Activated T-helper 2 cell treated with anti-CD3 and anti-CD28 coated beads, Interferon-gamma antibody, Interleukin-2, Interleukin-4, amounts not matched to agents 10 μg/mL and 5 μg/mL and 100 μg/mL, durations not matched to agents 14 hours and 24 hours and 36 hours (primary cell): ENCODE results near the gene APOA1. TPM values are rescaled to one million over a fixed set of nuclear protein-coding genes. Genes with fewer than 3 reads are reported as not detected.
"Not testable (repeated sequence)": the region's sequence is repeated elsewhere in the genome, so short reads cannot be mapped to it uniquely, and the experiment has no call there.

Source experiments
- DNase-seq: peaks from one replicate; pipeline ENCODE4 v3.0.0; 2021; ENCODE audit warnings: low spot score
- H3K27ac Mint-ChIP-seq: one replicate; pipeline ENCODE4 v1.8.0; 2021; ENCODE audit warnings: mixed read lengths
- H3K27me3 Mint-ChIP-seq: one replicate; pipeline ENCODE4 v1.8.0; 2021; ENCODE audit warnings: low read depth, mixed read lengths
- H3K36me3 Mint-ChIP-seq: one replicate; pipeline ENCODE4 v1.8.0; 2021; ENCODE audit warnings: low read depth, mixed read lengths
- H3K4me1 Mint-ChIP-seq: one replicate; pipeline ENCODE4 v1.8.0; 2021; ENCODE audit warnings: low read depth, mixed read lengths
- H3K4me3 Mint-ChIP-seq: one replicate; pipeline ENCODE4 v1.8.0; 2021; ENCODE audit warnings: low read depth, mild to moderate bottlenecking, moderate library complexity, mixed read lengths
- H3K9me3 Mint-ChIP-seq: one replicate; pipeline ENCODE4 v1.8.0; 2021; ENCODE audit warnings: mixed read lengths
- intact Hi-C: fragments of 100-400 bp; cut with micrococcal nuclease; formaldehyde crosslinking; loops from one replicate; pipeline ENCODE4 v1.15.1; 2023
- total RNA-seq: library from RNA; stranded (reverse); gene quantifications from 2 replicates; pipeline ENCODE4 v1.2.3, GENCODE V29; 2022

APOA1 gene
- total RNA-seq, 1 donor from 2014 or later = not detected

- Mint-ChIP-seq H3K27ac (no peak overlapping the region), H3K36me3 (no peaks in the 10 kb centered on the region), H3K4me1 (no peaks in the 10 kb centered on the region), H3K27me3 (peaks cover 10% of the 10 kb centered on the region), H3K4me3 (no peak overlapping the region), H3K9me3 (no peaks in the 10 kb centered on the region)
- intact Hi-C loops = no loop called here
- no peak for DNase-seq
Measured at GRCh38 chr11:116813781-116814471, 23.5 kb downstream of the APOA1 start.

DNA sequence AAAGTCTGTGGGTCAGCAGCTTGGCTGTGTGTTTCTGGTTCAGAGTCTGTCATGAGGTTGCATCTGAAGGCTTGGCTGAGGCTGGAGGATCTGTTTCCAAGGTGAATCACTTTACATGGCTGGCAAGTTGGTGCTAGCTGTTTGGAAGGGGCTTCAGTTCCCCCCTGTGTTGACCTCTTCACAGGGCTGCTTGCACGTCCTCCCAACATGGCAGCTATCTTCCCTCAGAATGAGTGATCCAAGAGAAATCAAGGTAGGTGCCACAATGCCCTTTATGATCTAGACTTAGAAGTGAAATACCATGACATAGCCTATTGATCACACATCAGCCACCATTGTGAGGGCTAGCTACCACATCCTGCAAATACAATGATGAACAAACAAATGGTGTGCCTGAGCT, 24.3 kb downstream of the APOA1 start:
- Mint-ChIP-seq H3K4me3 (no peak overlapping the region), H3K27me3 (peaks cover 10% of the 10 kb centered on the region), H3K9me3 (no peaks in the 10 kb centered on the region), H3K4me1 (no peaks in the 10 kb centered on the region), H3K27ac (no peak overlapping the region), H3K36me3 (no peaks in the 10 kb centered on the region)
- no peak for DNase-seq
- intact Hi-C loops = no loop called here

GRCh38 chr11:116812109-116812508, 25.3 kb downstream of the APOA1 start:
- Mint-ChIP-seq H3K9me3 (no peaks in the 10 kb centered on the region), H3K4me1 (no peaks in the 10 kb centered on the region), H3K4me3 (no peak overlapping the region), H3K36me3 (no peaks in the 10 kb centered on the region), H3K27me3 (peaks cover 16% of the 10 kb centered on the region), H3K27ac (no peak overlapping the region)
- no peak for DNase-seq
- intact Hi-C loops = no loop called here

DNA sequence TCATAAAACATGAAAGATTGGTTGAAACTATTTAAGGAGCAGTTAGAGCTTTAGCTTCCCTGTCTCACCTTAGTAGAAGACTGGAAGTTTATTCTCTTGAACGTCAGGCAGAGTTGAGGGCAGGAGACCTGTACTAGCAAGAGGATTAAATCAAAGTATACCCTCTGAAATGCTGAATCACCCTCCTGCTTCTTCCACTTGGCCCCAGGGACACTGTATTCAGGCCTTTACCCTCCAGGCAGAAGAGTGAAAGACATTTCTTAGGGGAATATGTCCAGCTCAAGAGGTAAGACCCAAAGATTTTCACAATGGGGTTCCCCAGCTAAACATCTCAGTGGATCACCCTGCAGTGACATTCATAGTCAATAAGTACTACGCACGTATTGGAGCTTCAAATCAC, 26.2 kb downstream of the APOA1 start:
- Mint-ChIP-seq H3K9me3 (no peaks in the 10 kb centered on the region), H3K27me3 (peaks cover 18% of the 10 kb centered on the region), H3K27ac (no peak overlapping the region), H3K4me1 (no peaks in the 10 kb centered on the region), H3K4me3 (no peak overlapping the region), H3K36me3 (no peaks in the 10 kb centered on the region)
- no peak for DNase-seq
- intact Hi-C loops = no loop called here

DNA sequence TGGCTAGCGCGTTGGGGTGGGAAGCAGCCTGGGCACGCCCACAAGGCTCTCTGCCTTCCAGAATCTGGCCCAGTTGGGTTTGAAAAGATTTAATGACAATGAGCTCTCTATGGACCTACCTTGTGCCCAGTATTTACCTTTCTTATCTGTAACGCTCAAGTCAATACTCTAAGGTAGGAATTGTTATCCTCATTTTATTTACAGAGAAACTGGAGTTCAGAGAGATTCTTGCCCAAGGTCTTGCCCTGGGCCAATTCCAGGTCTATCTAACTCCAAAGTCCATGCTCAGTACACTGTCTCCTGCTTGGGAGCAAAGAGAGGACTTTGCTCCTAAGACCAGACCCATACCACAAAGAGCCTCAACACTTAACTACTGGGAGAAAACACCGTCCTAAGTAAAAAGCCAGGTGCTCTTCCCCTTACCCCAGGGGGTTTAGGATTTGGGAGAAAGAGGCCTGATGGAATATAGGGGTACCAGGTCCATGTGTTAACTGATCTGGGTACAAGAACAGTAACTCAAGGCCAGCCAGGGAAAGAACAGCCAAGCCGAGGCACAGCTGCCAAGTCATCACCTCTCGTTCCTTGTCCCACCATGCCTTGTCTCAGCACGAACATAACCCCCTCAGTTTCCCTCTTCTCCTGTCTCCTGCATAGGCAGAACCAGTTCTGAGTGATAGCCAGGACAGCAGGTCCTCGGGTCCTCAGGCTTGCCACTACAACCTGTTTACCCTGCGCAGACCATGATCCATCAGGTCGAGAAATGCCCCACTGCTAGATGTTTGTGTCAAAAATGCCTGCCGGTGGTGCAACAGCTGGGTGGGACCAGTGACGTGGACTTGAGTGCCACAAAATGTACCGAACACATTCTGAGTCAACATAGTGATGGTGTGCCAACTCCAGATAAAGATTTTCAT, 28.9 kb downstream of the APOA1 start:
- Mint-ChIP-seq H3K9me3 (no peaks in the 10 kb centered on the region), H3K4me1 (peaks cover 2% of the 10 kb centered on the region), H3K4me3 (no peak overlapping the region), H3K27ac (no peak overlapping the region), H3K36me3 (no peaks in the 10 kb centered on the region), H3K27me3 (peaks cover 19% of the 10 kb centered on the region)
- DNase-seq = no peak
- intact Hi-C loops = no loop called here

DNA sequence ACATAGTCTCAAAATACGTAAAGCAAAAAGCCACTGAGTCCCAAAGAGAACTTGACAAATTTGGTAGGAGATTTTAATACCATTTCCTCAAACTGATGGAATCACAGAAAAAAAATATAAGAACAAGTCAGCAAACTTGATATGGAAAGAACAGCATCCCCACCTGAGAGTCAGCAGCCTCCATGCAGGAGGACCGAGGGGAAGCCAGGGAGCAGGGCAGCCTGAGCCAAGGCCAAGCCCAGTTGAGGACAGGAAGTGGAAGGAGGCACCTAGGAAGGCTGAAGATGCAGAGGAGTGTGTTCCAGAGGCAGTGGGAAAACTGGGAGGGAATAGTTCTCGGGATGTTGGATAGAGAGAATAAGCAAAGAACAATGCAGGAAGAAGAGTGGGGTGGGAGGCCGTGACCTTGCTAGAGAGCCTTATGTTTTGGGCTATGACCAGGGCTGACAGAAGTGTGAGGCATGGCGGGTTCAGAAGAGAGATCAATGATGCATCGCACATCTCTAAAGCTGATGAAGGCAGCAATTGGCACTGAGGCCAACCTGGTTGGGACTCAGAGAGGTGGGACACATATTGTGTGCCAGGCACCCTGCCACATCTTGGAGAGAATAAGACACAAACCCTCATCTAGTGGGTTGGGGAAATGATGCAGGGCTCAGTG, 29.7 kb downstream of the APOA1 start:
- H3K36me3 Mint-ChIP-seq = no peaks in the 10 kb centered on the region
- no peak for DNase-seq
- no peak overlapping the region for H3K27ac Mint-ChIP-seq
- H3K9me3 Mint-ChIP-seq = no peaks in the 10 kb centered on the region
- peaks cover 20% of the 10 kb centered on the region for H3K27me3 Mint-ChIP-seq
- no peak overlapping the region for H3K4me3 Mint-ChIP-seq
- H3K4me1 Mint-ChIP-seq = peaks cover 2% of the 10 kb centered on the region
- intact Hi-C loops = no loop called here

DNA sequence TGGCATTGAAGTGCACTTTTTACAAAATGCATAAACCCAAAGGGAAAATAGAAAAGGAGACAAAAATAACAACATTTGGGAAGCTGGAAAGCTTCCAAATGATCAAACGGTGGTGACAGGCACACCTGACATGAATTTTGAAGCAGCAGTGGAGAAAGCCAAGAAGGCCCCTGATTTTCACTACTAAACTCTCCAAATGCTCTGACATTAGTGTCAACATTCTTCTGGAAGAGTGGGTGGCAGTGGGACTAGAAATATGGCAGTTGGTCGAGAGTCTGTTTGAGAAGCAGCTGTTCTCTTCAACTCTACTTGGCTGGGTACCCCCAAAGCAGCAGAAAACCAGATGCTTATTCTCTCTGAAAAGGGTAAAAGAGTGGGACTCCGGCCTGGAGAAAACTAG, 33.4 kb downstream of the APOA1 start:
- Mint-ChIP-seq H3K4me1 (peaks cover 2% of the 10 kb centered on the region), H3K4me3 (no peak overlapping the region), H3K9me3 (no peaks in the 10 kb centered on the region), H3K27me3 (peaks cover 21% of the 10 kb centered on the region), H3K36me3 (no peaks in the 10 kb centered on the region), H3K27ac (no peak overlapping the region)
- no peak for DNase-seq
- intact Hi-C loops = no loop called here

GRCh38 chr11:116801662-116802061, 35.8 kb downstream of the APOA1 start:
- H3K36me3 Mint-ChIP-seq, H3K9me3 Mint-ChIP-seq, H3K4me3 Mint-ChIP-seq, H3K27ac Mint-ChIP-seq, H3K4me1 Mint-ChIP-seq, intact Hi-C loops, DNase-seq: not testable (repeated sequence)
- peaks cover 15% of the 10 kb centered on the region for H3K27me3 Mint-ChIP-seq

GRCh38 chr11:116800610-116801009, 36.8 kb downstream of the APOA1 start:
- Mint-ChIP-seq H3K36me3 (no peaks in the 10 kb centered on the region), H3K4me1 (no peaks in the 10 kb centered on the region), H3K9me3 (no peaks in the 10 kb centered on the region), H3K27ac (no peak overlapping the region), H3K4me3 (no peak overlapping the region), H3K27me3 (peaks cover 15% of the 10 kb centered on the region)
- intact Hi-C loops = no loop called here
- DNase-seq = no peak

DNA sequence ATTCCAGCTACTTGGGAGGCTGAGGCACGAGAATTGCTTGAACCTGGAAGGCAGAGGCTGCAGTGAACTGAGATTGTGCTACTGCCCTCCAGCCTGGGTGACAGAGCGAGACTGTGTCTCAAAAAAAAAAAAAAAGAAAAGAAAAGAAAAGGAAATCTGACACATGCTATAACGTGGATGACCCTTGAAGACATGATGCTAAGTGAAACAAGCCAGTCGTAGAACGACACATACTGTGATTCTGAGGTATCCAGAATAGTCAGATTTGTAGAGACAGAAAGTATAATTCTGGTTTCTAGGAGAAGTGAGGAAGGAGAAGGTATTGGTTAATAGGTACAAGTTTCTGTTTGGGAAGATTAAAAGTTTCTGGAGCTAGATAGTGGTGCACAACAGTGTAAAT, 39.1 kb downstream of the APOA1 start:
- H3K4me3 Mint-ChIP-seq = no peak overlapping the region
- no peaks in the 10 kb centered on the region for H3K9me3 Mint-ChIP-seq
- H3K27me3 Mint-ChIP-seq = peaks cover 13% of the 10 kb centered on the region
- intact Hi-C loops = no loop called here
- no peak for DNase-seq
- H3K4me1 Mint-ChIP-seq = no peaks in the 10 kb centered on the region
- H3K27ac Mint-ChIP-seq = no peak overlapping the region
- no peaks in the 10 kb centered on the region for H3K36me3 Mint-ChIP-seq

DNA sequence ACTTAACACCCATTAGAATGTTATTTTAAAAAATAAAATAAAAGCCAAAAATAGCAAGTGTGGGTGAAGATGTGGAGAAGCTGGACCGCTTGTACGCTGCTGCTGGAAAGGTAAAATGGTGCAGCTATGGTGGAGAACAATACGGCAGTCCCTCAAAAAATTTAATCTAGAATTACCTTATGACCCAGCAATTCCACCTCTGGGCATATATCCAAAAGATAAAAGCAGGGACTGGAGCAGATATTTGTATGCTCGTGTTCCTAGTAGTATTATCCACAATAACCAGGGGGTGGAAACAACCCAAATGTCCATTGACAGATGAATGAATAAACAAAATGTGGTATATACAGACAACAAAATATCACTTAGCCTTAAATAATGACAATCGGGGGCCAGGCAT, 39.6 kb downstream of the APOA1 start:
- DNase-seq = no peak
- intact Hi-C loops = no loop called here
- no peak overlapping the region for H3K4me3 Mint-ChIP-seq
- no peaks in the 10 kb centered on the region for H3K36me3 Mint-ChIP-seq
- H3K27me3 Mint-ChIP-seq = peaks cover 12% of the 10 kb centered on the region
- no peaks in the 10 kb centered on the region for H3K4me1 Mint-ChIP-seq
- H3K27ac Mint-ChIP-seq = no peak overlapping the region
- H3K9me3 Mint-ChIP-seq = no peaks in the 10 kb centered on the region

- H3K27me3 Mint-ChIP-seq = peaks cover 7% of the 10 kb centered on the region
- H3K4me1 Mint-ChIP-seq = no peaks in the 10 kb centered on the region
- H3K4me3 Mint-ChIP-seq = no peak overlapping the region
- H3K36me3 Mint-ChIP-seq = no peaks in the 10 kb centered on the region
- DNase-seq = no peak
- no peaks in the 10 kb centered on the region for H3K9me3 Mint-ChIP-seq
- H3K27ac Mint-ChIP-seq = no peak overlapping the region
- intact Hi-C loops = no loop called here
Measured at GRCh38 chr11:116796548-116796947, 40.9 kb downstream of the APOA1 start.

- peaks cover 3% of the 10 kb centered on the region for H3K4me1 Mint-ChIP-seq
- DNase-seq = no peak
- no peak overlapping the region for H3K27ac Mint-ChIP-seq
- H3K9me3 Mint-ChIP-seq = no peaks in the 10 kb centered on the region
- H3K27me3 Mint-ChIP-seq = peaks cover 5% of the 10 kb centered on the region
- no peak overlapping the region for H3K4me3 Mint-ChIP-seq
- intact Hi-C loops = no loop called here
- no peaks in the 10 kb centered on the region for H3K36me3 Mint-ChIP-seq
Measured at GRCh38 chr11:116794851-116795250, 42.6 kb downstream of the APOA1 start.
